Esophagus squamous epithelium (tissue), 4 donors: ENCODE measurements around the gene TXNDC11.

Experiments used
- POLR2A ChIP-seq, 4 donors: fragments of 450-650 bp; IDR thresholded peaks; one replicate each; pipeline ENCODE4 v1.6.1; 2017; ENCODE audit warnings: antibody characterized with exemption in 4 of 4, mild to moderate bottlenecking in 4 of 4, moderate library complexity in 3 of 4
- TF ChIP-seq, protein P1 (sequence below), 6 experiments: fragments of 450-650 bp in 4 of 6; fragments of 200-600 bp in 2 of 6; sonication (generic) in 2 of 6; IDR thresholded peaks; one replicate each; pipeline ENCODE4 v1.5.1; 2016 to 2019; ENCODE audit warnings: antibody characterized with exemption in 6 of 6, mild to moderate bottlenecking in 4 of 6, moderate library complexity in 4 of 6

DNA sequence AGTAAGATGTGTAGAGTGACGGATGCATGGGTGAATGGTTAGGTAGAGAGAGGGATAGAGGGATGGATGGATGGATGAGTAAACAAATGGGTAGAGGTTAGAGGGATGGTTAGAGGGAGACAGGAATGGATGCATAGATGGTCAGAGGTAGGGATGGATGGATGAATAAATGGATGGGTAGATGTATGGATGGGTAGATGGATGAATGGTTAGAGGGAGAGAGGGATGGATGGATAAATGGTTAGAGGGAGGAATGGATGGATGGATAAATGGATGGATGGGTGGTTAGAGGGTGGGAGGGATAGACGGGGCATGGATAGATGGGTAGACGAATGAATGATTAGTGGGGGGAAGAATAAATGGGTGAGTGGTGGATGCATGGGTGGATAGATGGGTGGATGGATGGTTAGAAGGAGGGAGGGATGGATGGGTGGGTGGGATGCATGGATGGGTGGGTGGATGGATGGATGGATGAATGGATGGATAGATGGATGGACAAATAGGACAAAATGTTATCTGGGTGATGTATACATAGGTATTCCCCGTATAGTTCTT, 103.6 kb downstream of the TXNDC11 start:
- TF ChIP-seq, protein P1, sequence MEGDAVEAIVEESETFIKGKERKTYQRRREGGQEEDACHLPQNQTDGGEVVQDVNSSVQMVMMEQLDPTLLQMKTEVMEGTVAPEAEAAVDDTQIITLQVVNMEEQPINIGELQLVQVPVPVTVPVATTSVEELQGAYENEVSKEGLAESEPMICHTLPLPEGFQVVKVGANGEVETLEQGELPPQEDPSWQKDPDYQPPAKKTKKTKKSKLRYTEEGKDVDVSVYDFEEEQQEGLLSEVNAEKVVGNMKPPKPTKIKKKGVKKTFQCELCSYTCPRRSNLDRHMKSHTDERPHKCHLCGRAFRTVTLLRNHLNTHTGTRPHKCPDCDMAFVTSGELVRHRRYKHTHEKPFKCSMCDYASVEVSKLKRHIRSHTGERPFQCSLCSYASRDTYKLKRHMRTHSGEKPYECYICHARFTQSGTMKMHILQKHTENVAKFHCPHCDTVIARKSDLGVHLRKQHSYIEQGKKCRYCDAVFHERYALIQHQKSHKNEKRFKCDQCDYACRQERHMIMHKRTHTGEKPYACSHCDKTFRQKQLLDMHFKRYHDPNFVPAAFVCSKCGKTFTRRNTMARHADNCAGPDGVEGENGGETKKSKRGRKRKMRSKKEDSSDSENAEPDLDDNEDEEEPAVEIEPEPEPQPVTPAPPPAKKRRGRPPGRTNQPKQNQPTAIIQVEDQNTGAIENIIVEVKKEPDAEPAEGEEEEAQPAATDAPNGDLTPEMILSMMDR (IDR thresholded peaks at IDR 0.05), result no peak
- no peak for TF ChIP-seq POLR2A (IDR thresholded peaks at IDR 0.05)
